Uterus (tissue), 2 donors: ENCODE data around the gene CBX8.

Experiments used
- CTCF ChIP-seq, 4 experiments: fragments of 200-600 bp in 2 of 4; fragments of 450-650 bp in 2 of 4; sonication (generic) in 2 of 4; IDR thresholded peaks; one replicate each; pipeline ENCODE4 v1.5.1; 2016 to 2019; ENCODE audit warnings: antibody characterized with exemption in 4 of 4, mild to moderate bottlenecking in 2 of 4, moderate library complexity in 1 of 4
- POLR2A ChIP-seq, 2 donors: fragments of 450-650 bp; IDR thresholded peaks; one replicate each; pipeline ENCODE4 v1.6.1; 2016; ENCODE audit warnings: antibody characterized with exemption in 2 of 2, mild to moderate bottlenecking in 1 of 2, moderate library complexity in 1 of 2

- TF ChIP-seq POLR2A (IDR thresholded peaks at IDR 0.05) (no peak), CTCF (IDR thresholded peaks at IDR 0.05) (no peak)
Observed at GRCh38 chr17:79838522-79839274, 41.8 kb upstream of the CBX8 start.
